Neural cell (in vitro differentiated cells): ENCODE measurements around the gene ST8SIA6.

ENCODE experiments used
- EP300 ChIP-seq: fragments of 450-650 bp; conservative IDR thresholded peaks from 2 replicates; pipeline ENCODE4 v1.6.1; 2014; ENCODE audit warnings: antibody characterized with exemption, mild to moderate bottlenecking, moderate library complexity; ENCODE audit not compliant: poor library complexity, severe bottlenecking
- EZH2 ChIP-seq: fragments of 200-600, 300-800 bp; shearing (Covaris generic), sonication (generic); IDR thresholded peaks from 2 replicates; pipeline ENCODE4 v1.6.1; 2014; ENCODE audit warnings: antibody characterized with exemption, low read length, borderline replicate concordance, mild to moderate bottlenecking; ENCODE audit not compliant: insufficient read depth, poor library complexity, severe bottlenecking
- TAF1 ChIP-seq: IDR thresholded peaks from 2 replicates; pipeline ENCODE4 v1.6.1; 2012; ENCODE audit warnings: low read depth
- TF ChIP-seq, protein P1 (sequence below): fragments of 450-650 bp; IDR thresholded peaks from 2 replicates; pipeline ENCODE4 v1.5.1; 2014; ENCODE audit warnings: antibody characterized with exemption, mild to moderate bottlenecking, moderate library complexity; ENCODE audit not compliant: poor library complexity, severe bottlenecking

DNA sequence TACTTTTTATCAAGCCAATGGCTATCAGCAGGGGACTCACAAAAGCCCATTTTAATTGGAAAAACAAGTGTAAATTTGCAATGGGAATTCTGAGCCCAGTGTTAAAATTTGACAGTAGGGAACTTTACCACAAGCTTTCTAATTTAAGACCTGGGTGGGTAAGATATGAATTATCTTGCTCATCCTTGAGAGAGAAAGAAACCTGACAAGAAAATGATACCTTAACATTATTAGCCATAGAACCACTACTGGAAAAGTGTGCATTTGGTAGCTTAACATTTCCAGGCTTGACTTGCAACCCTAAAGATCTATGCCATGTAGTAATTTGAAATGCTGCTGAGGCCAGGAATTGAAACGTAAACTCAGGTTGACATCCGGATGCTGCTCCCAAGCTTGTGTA is 2.7 kb upstream of the ST8SIA6 start:
- TF ChIP-seq EP300 = no peak
- TF ChIP-seq, protein P1, sequence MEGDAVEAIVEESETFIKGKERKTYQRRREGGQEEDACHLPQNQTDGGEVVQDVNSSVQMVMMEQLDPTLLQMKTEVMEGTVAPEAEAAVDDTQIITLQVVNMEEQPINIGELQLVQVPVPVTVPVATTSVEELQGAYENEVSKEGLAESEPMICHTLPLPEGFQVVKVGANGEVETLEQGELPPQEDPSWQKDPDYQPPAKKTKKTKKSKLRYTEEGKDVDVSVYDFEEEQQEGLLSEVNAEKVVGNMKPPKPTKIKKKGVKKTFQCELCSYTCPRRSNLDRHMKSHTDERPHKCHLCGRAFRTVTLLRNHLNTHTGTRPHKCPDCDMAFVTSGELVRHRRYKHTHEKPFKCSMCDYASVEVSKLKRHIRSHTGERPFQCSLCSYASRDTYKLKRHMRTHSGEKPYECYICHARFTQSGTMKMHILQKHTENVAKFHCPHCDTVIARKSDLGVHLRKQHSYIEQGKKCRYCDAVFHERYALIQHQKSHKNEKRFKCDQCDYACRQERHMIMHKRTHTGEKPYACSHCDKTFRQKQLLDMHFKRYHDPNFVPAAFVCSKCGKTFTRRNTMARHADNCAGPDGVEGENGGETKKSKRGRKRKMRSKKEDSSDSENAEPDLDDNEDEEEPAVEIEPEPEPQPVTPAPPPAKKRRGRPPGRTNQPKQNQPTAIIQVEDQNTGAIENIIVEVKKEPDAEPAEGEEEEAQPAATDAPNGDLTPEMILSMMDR = no peak
- TF ChIP-seq EZH2 = no peak
- no peak for TF ChIP-seq TAF1
